K562 (cell line): ENCODE data around the gene VIPR1. TPM values are rescaled to one million over a fixed set of nuclear protein-coding genes. Genes with fewer than 3 reads are reported as not detected.

Experiments used
- ATAC-seq: fragments of 200-7000 bp; cut with Tn5 transposase; 3 replicates; pipeline ENCODE4 v1.9.1; 2020; ENCODE audit warnings: moderate library complexity
- BruUV-seq: library from RNA; stranded (reverse); fragments of 400-500 nt; replicated peaks from 2 replicates; lab custom pipeline; 2021; lab: Mats Ljungman, UMichigan
- CTCF ChIA-PET: fragments of 300-600 bp; formaldehyde crosslinking; extraction: SDS; loops from one replicate; lab custom pipeline; 2021; ENCODE audit warnings: low intra/inter-chr PET ratio; lab: Yijun Ruan, JAX
- POLR2A ChIA-PET: fragments of 300-600, 350-650 bp; sonication (Branson Sonifier 250); formaldehyde crosslinking; extraction: SDS; loops from one replicate; lab custom pipeline; 2021; ENCODE audit warnings: antibody characterized with exemption, inconsistent platforms; lab: Yijun Ruan, JAX
- DNase-seq, 4 experiments: peaks; one replicate each; pipeline versions ENCODE4 v3.0.0 to v3.0.0-alpha.2; 2011 to 2018; ENCODE audit warnings: low spot score in 3 of 4, mixed read lengths in 3 of 4; ENCODE audit errors: extremely low read depth in 1 of 4
- FAIRE-seq: peaks from 2 replicates; lab custom pipeline; 2011; peaks lifted over from hg19 to GRCh38; lab: Jason Lieb, UNC
- H2AFZ ChIP-seq: 2 replicates; pipeline ENCODE4 v1.6.0; 2011; ENCODE audit warnings: low read depth, low read length, control low read depth, inconsistent platforms
- H3K27ac ChIP-seq: fragments of 200-600 bp; 3 replicates; pipeline ENCODE4 v1.8.0; 2011; ENCODE audit warnings: low read depth, mild to moderate bottlenecking, control low read depth, inconsistent platforms, low read length, moderate library complexity, mixed read lengths; ENCODE audit errors: extremely low read depth
- H3K27me3 ChIP-seq, 2 experiments: fragments of 300-600 bp in 1 of 2; 2 replicates in 1 of 2; 3 replicates in 1 of 2; pipeline versions ENCODE4 v1.6.0 to v1.8.0; 2011; ENCODE audit warnings: inconsistent platforms in 2 of 2, low read length in 2 of 2, mild to moderate bottlenecking in 1 of 2, mixed read lengths in 1 of 2, moderate library complexity in 1 of 2; ENCODE audit not compliant: control insufficient read depth in 2 of 2, insufficient read depth in 2 of 2
- H3K36me3 ChIP-seq: fragments of 300-600 bp; 3 replicates; pipeline ENCODE4 v1.8.0; 2011; ENCODE audit warnings: mild to moderate bottlenecking, low read length, inconsistent platforms; ENCODE audit not compliant: control insufficient read depth, insufficient read depth
- H3K4me1 ChIP-seq, 2 experiments: fragments of 200-600 bp in 1 of 2; replicated peaks in 1 of 2; 2 replicates in 1 of 2; 3 replicates in 1 of 2; pipeline versions ENCODE4 v1.5.1 to v1.8.0; 2011; ENCODE audit warnings: inconsistent platforms in 2 of 2, low read length in 2 of 2, mild to moderate bottlenecking in 1 of 2, mixed read lengths in 1 of 2, moderate library complexity in 1 of 2; ENCODE audit not compliant: control insufficient read depth in 2 of 2, insufficient read depth in 2 of 2
- H3K4me2 ChIP-seq: 2 replicates; pipeline ENCODE4 v1.6.1; 2011; ENCODE audit warnings: low read length, control low read depth, inconsistent platforms, mixed read lengths; ENCODE audit not compliant: insufficient read depth
- H3K4me3 ChIP-seq: fragments of 200-600 bp; sonication (generic), shearing (Covaris generic); 2 replicates; pipeline ENCODE4 v1.5.1; 2016; ENCODE audit warnings: control low read depth, inconsistent platforms
- H3K79me2 ChIP-seq: fragments of 200-600 bp; 3 replicates; pipeline ENCODE4 v1.8.0; 2011; ENCODE audit warnings: low read length, inconsistent platforms; ENCODE audit not compliant: control insufficient read depth, insufficient read depth
- H3K9ac ChIP-seq, 2 experiments: 2 replicates each; pipeline versions ENCODE4 v1.6.0 to v1.6.1; 2011; ENCODE audit warnings: low read depth in 2 of 2, low read length in 2 of 2, control low read depth in 1 of 2, inconsistent platforms in 1 of 2, mild to moderate bottlenecking in 1 of 2, mixed read lengths in 1 of 2; ENCODE audit not compliant: insufficient read depth in 1 of 2
- H3K9me1 ChIP-seq: one replicate; pipeline ENCODE4 v1.6.0; 2011; ENCODE audit warnings: inconsistent platforms, mild to moderate bottlenecking, low read length, moderate library complexity; ENCODE audit not compliant: control insufficient read depth, insufficient read depth
- H3K9me3 ChIP-seq: replicated peaks from 2 replicates; pipeline ENCODE4 v1.5.1; 2011; ENCODE audit warnings: low read depth, low read length, inconsistent platforms; ENCODE audit not compliant: control insufficient read depth, insufficient read depth
- H4K20me1 ChIP-seq: replicated peaks from 2 replicates; pipeline ENCODE4 v1.6.1; 2011; ENCODE audit warnings: low read length, inconsistent platforms, mixed read lengths; ENCODE audit not compliant: control insufficient read depth, insufficient read depth
- ARID1B ChIP-seq: fragments of 450-650 bp; IDR thresholded peaks from 2 replicates; pipeline ENCODE4 v1.6.1; 2016; ENCODE audit warnings: antibody characterized with exemption, mild to moderate bottlenecking, inconsistent platforms
- BCOR ChIP-seq: fragments of 450-650 bp; IDR thresholded peaks from 2 replicates; pipeline ENCODE4 v1.6.1; 2016
- DNMT1 ChIP-seq: fragments of 450-650 bp; IDR thresholded peaks from 2 replicates; pipeline ENCODE4 v1.6.1; 2016; ENCODE audit warnings: antibody characterized with exemption, mild to moderate bottlenecking
- ESRRB ChIP-seq: fragments of 250-450 bp; sonication (Bioruptor Pico); IDR thresholded peaks from 2 replicates; pipeline ENCODE4 v1.5.0; 2020; ENCODE audit warnings: mild to moderate bottlenecking, moderate library complexity, borderline replicate concordance
- FOS ChIP-seq: IDR thresholded peaks from 3 replicates; pipeline ENCODE4 v1.6.1; 2011; ENCODE audit not compliant: insufficient read length; ENCODE audit errors: extremely low read depth
- LARP7 ChIP-seq: fragments of 450-650 bp; IDR thresholded peaks from 2 replicates; pipeline ENCODE4 v1.6.1; 2016
- MTF1 ChIP-seq: fragments of 250-450 bp; sonication (Bioruptor Pico); IDR thresholded peaks from 2 replicates; pipeline ENCODE4 v1.9.0; 2021; ENCODE audit warnings: moderate library complexity, mild to moderate bottlenecking, inconsistent platforms, borderline replicate concordance
- PHB2 ChIP-seq: fragments of 450-650 bp; IDR thresholded peaks from 2 replicates; pipeline ENCODE4 v1.6.1; 2017; ENCODE audit warnings: low read depth
- RHOXF2B ChIP-seq: fragments of 250-450 bp; sonication (Bioruptor Pico); conservative IDR thresholded peaks from 2 replicates; pipeline ENCODE4 v1.5.1; 2021
- RNF2 ChIP-seq: sonication (generic); IDR thresholded peaks from 2 replicates; pipeline ENCODE4 v1.6.1; 2016
- ZBTB12 ChIP-seq: fragments of 250-450 bp; sonication (Bioruptor Pico); IDR thresholded peaks from 2 replicates; pipeline ENCODE4 v1.4.0; 2020
- ZC3H11A ChIP-seq: IDR thresholded peaks from 2 replicates; pipeline ENCODE4 v1.6.1; 2012; ENCODE audit warnings: low read depth, low read length, improper control_type of control experiment
- ZFP91 ChIP-seq: sonication (generic); formaldehyde crosslinking; IDR thresholded peaks from 2 replicates; pipeline ENCODE4 v1.8.0; 2022; ENCODE audit warnings: mild to moderate bottlenecking, missing genetic modification reagents
- ZNF12 ChIP-seq: sonication (generic); formaldehyde crosslinking; IDR thresholded peaks from 2 replicates; pipeline ENCODE4 v1.4.0; 2020; ENCODE audit warnings: mild to moderate bottlenecking, missing genetic modification reagents
- ZNF239 ChIP-seq: fragments of 250-450 bp; sonication (Bioruptor Pico); IDR thresholded peaks from 2 replicates; pipeline ENCODE4 v1.4.0; 2020; ENCODE audit warnings: mild to moderate bottlenecking
- ZSCAN29 ChIP-seq: fragments of 450-650 bp; IDR thresholded peaks from 2 replicates; pipeline ENCODE4 v1.6.1; 2017
- ZSCAN32 ChIP-seq: fragments of 450-650 bp; formaldehyde crosslinking; IDR thresholded peaks from 2 replicates; pipeline ENCODE4 v1.4.0; 2020; ENCODE audit warnings: mild to moderate bottlenecking, moderate library complexity
- WGBS: fragments of 100-300 bp; shearing (Covaris generic); methylation state at CpG from one replicate; pipeline ENCODE4 v1.1.6; 2016; ENCODE audit warnings: low coverage, mixed read lengths; ENCODE audit not compliant: insufficient coverage; ENCODE audit errors: missing lambda C conversion rate; 5-methylcytosine and 5-hydroxymethylcytosine counted together
- in situ Hi-C: fragments of 300-500 bp; cut with MboI; formaldehyde crosslinking; loops from 4 replicates; pipeline ENCODE4 v1.15.0; 2018; ENCODE audit warnings: inconsistent platforms, mixed read lengths
- intact Hi-C: fragments of 100-400 bp; cut with micrococcal nuclease; formaldehyde crosslinking; loops from 2 replicates; pipeline ENCODE4 v1.14.2; 2022
- polyA plus RNA-seq, 8 experiments: library from polyadenylated mRNA; depleted of rRNA in 4 of 8; stranded (reverse) in 5 of 8; unstranded in 3 of 8; fragments of >200 nt; fragmentation: Nextera tagmentation in 2 of 8; fragmentation: Illumina TruSeq in 1 of 8; extraction: Ambion mirVana in 2 of 8; extraction: Trizol in 1 of 8; gene quantifications; 2 replicates each; pipeline versions ENCODE4 v1.2.1 to v1.2.3, GENCODE V29; 2011 to 2014; ENCODE audit warnings: inconsistent platforms in 1 of 8, missing spikeins in 1 of 8
- total RNA-seq, 7 experiments: library from RNA; depleted of rRNA in 6 of 7; stranded (reverse); fragments of >200 nt in 6 of 7; fragmentation: Illumina TruSeq in 2 of 7; extraction: Trizol in 2 of 7; gene quantifications; 2 replicates each; pipeline versions ENCODE4 v1.2.1 to v1.2.3, GENCODE V29; 2011 to 2021; ENCODE audit warnings: low replicate concordance in 1 of 7

The VIPR1 gene
- total and polyA plus RNA-seq, 9 of the 15 experiments (the other 6 are each of a cell fraction or from before 2014, with no cell fraction given) = 0.04 to 0.38 (median 0.12) TPM; not detected in 3

- TF ChIP-seq ESRRB (CRISPR knock-in tag) = no peak
- TF ChIP-seq ARID1B = no peak
- no peak for TF ChIP-seq ZSCAN32
- TF ChIP-seq FOS = no peak
- no peak for TF ChIP-seq DNMT1
- TF ChIP-seq ZC3H11A = no peak
- no peak for TF ChIP-seq ZBTB12
- no peak for TF ChIP-seq ZNF12 (CRISPR knock-in tag)
- TF ChIP-seq BCOR = no peak
- TF ChIP-seq ZSCAN29 = no peak
Observed at GRCh38 chr3:42527368-42527917, 25.0 kb downstream of the VIPR1 start (continued).

GRCh38 chr3:42529468-42529867, 27.0 kb downstream of the VIPR1 start:
- no peaks in the 10 kb centered on the region for H3K9me3 ChIP-seq
- ChIA-PET CTCF (no interaction called here), POLR2A (interaction anchor here (0.6 kb wide), 1 partner anchor 240 kb away, joined by 3 read pairs; no protein-coding TSS in a partner anchor)
- no peak overlapping the region for H3K4me3 ChIP-seq
- 0 out of 2 replicates have a peak, but pooled peaks cover 12% of the 10 kb centered on the region for H4K20me1 ChIP-seq
- no peaks in the 10 kb centered on the region for H3K79me2 ChIP-seq
- in situ Hi-C loops (no loop called here), intact Hi-C loops (no loop called here)
- no peak overlapping the region for H3K4me2 ChIP-seq
- TF ChIP-seq PHB2 (no peak), LARP7 (no peak), RHOXF2B (CRISPR knock-in tag) (no peak), ZSCAN32 (no peak), ZFP91 (CRISPR knock-in tag) (no peak), ZNF239 (no peak), MTF1 (no peak), RNF2 (no peak)
- H2AFZ ChIP-seq = no peak overlapping the region
- FAIRE-seq = no peak
- WGBS = 18% methylated on average over 2 of the region's 2 CpGs
- H3K9ac ChIP-seq = no peak overlapping the region
- BruUV-seq = no TSS peak
- no peak for ATAC-seq
- peaks cover 0 to 11% of the 10 kb centered on the region in 2 experiments; a peak in 1 of 5 replicates for H3K4me1 ChIP-seq
- H3K27me3 ChIP-seq = peaks cover 20 to 49% of the 10 kb centered on the region in 2 experiments
- H3K36me3 ChIP-seq = no peaks in the 10 kb centered on the region
- no peak for DNase-seq
- H3K27ac ChIP-seq = no peak overlapping the region
- no peaks in the 10 kb centered on the region for H3K9me1 ChIP-seq
